PC-3 (cell line): ENCODE results near the gene ARHGAP22. TPM values are rescaled to one million over a fixed set of nuclear protein-coding genes. Genes with fewer than 3 reads are reported as not detected.

Experiments used
- ATAC-seq: fragments of 200-7000 bp; cut with Tn5 transposase; 2 replicates; pipeline ENCODE4 v1.9.1; 2020; ENCODE audit warnings: mild to moderate bottlenecking, moderate library complexity
- BruUV-seq: library from RNA; stranded (reverse); fragments of 400-500 nt; replicated peaks from 2 replicates; lab custom pipeline; 2021; lab: Mats Ljungman, UMichigan
- CTCF ChIA-PET: fragments of 300-600 bp; sonication (Branson Sonifier 250); formaldehyde crosslinking; loops from one replicate; lab custom pipeline; 2022; ENCODE audit warnings: antibody characterized with exemption; lab: Charles Lee
- POLR2A ChIA-PET: fragments of 300-600 bp; sonication (Branson Sonifier 250); formaldehyde crosslinking; loops from one replicate; lab custom pipeline; 2022; ENCODE audit warnings: antibody characterized with exemption; ENCODE audit not compliant: unreplicated experiment; lab: Charles Lee
- DNase-seq: peaks from one replicate; pipeline ENCODE4 v3.0.0-alpha.2; 2015
- H2AFZ ChIP-seq: fragments of 300-600 bp; sonication (generic); 2 replicates; pipeline ENCODE4 v1.6.0; 2016; ENCODE audit warnings: antibody characterized with exemption, low read length
- H3F3A ChIP-seq: fragments of 300-600 bp; sonication (generic); one replicate; pipeline ENCODE4 v1.6.0; 2017; ENCODE audit warnings: antibody characterized with exemption, low read length, control low read depth, mild to moderate bottlenecking; ENCODE audit not compliant: unreplicated experiment
- H3K27ac ChIP-seq: fragments of 300-600 bp; sonication (generic); 2 replicates; pipeline ENCODE4 v1.5.1; 2016; ENCODE audit warnings: mild to moderate bottlenecking, low read length
- H3K27me3 ChIP-seq: fragments of 300-600 bp; sonication (generic); 2 replicates; pipeline ENCODE4 v1.6.1; 2016; ENCODE audit warnings: low read length, mixed read lengths
- H3K36me3 ChIP-seq: fragments of 300-600 bp; sonication (generic); 2 replicates; pipeline ENCODE4 v1.6.1; 2016; ENCODE audit warnings: low read depth, mixed run types, low read length, mixed read lengths
- H3K4me1 ChIP-seq: fragments of 300-600 bp; sonication (generic); 2 replicates; pipeline ENCODE4 v1.5.1; 2016; ENCODE audit warnings: low read length; ENCODE audit not compliant: insufficient read depth
- H3K4me2 ChIP-seq: fragments of 300-600 bp; sonication (generic); 2 replicates; pipeline ENCODE4 v1.6.0; 2016; ENCODE audit warnings: low read length
- H3K4me3 ChIP-seq: fragments of 300-600 bp; sonication (generic); 2 replicates; pipeline ENCODE4 v1.5.1; 2016; ENCODE audit warnings: mild to moderate bottlenecking, low read length, mixed read lengths
- H3K79me2 ChIP-seq: fragments of 300-600 bp; sonication (generic); 2 replicates; pipeline ENCODE4 v1.6.1; 2017; ENCODE audit warnings: low read length, mixed read lengths
- H3K9ac ChIP-seq: fragments of 300-600 bp; sonication (generic); 2 replicates; pipeline ENCODE4 v1.6.0; 2016; ENCODE audit warnings: mild to moderate bottlenecking, low read length
- H3K9me2 ChIP-seq: fragments of 300-600 bp; sonication (generic); replicated peaks from 2 replicates; pipeline ENCODE4 v1.6.1; 2016; ENCODE audit warnings: mixed run types, low read length, mixed read lengths
- H3K9me3 ChIP-seq: fragments of 300-600 bp; sonication (generic); 2 replicates; pipeline ENCODE4 v1.6.1; 2016; ENCODE audit warnings: low read length, mixed read lengths
- H4K20me1 ChIP-seq: fragments of 300-600 bp; sonication (generic); 2 replicates; pipeline ENCODE4 v1.6.1; 2016; ENCODE audit warnings: low read length, mixed read lengths
- CTCF ChIP-seq: fragments of 300-600 bp; sonication (generic); conservative IDR thresholded peaks from 2 replicates; pipeline ENCODE4 v1.5.1; 2017; ENCODE audit warnings: antibody characterized with exemption, low read depth, mild to moderate bottlenecking, low read length
- EZH2 ChIP-seq: fragments of 300-600 bp; sonication (generic); IDR thresholded peaks from one replicate; pipeline ENCODE4 v1.6.1; 2017; ENCODE audit warnings: antibody characterized with exemption, mild to moderate bottlenecking, low read length; ENCODE audit not compliant: unreplicated experiment
- EZH2phosphoT487 ChIP-seq: fragments of 300-600 bp; sonication (generic); IDR thresholded peaks from 2 replicates; pipeline ENCODE4 v1.6.1; 2018; ENCODE audit warnings: mild to moderate bottlenecking, antibody characterized with exemption, low read length, borderline replicate concordance
- intact Hi-C: fragments of 100-400 bp; cut with micrococcal nuclease; formaldehyde crosslinking; loops from 2 replicates; pipeline ENCODE4 v1.9.0; 2023
- total RNA-seq: library from RNA; depleted of rRNA; stranded (reverse); fragments of >200 nt; gene quantifications from 2 replicates; pipeline ENCODE4 v1.2.3, GENCODE V29; 2014

ARHGAP22 gene
- total RNA-seq, 1 experiment from 2014 or later: 12.2 TPM

GRCh38 chr10:48525113-48525512 is 79.8 kb downstream of the ARHGAP22 start:
- Histone ChIP-seq H4K20me1 (no peaks in the 10 kb centered on the region), H3K4me2 (no peak overlapping the region), H2AFZ (no peak overlapping the region), H3K36me3 (no peaks in the 10 kb centered on the region), H3K79me2 (no peaks in the 10 kb centered on the region), H3K9ac (no peak overlapping the region), H3K9me2 (no peaks in the 10 kb centered on the region), H3K4me1 (peaks cover 4% of the 10 kb centered on the region; the same call in 1 of the 2 replicates), H3K27me3 (peaks cover 4% of the 10 kb centered on the region; the same call in 1 of the 2 replicates), H3K27ac (no peak overlapping the region), H3F3A (no peaks in the 10 kb centered on the region), H3K4me3 (no peak overlapping the region), H3K9me3 (no peaks in the 10 kb centered on the region)
- ChIA-PET CTCF (interaction anchor here (0.6 to 1.2 kb wide), 2 partner anchors 54 to 131 kb away, joined by 3 to 16 read pairs; no protein-coding TSS in a partner anchor), POLR2A (no interaction called here)
- intact Hi-C loops: no loop called here
- no TSS peak for BruUV-seq
- TF ChIP-seq EZH2phosphoT487: no peak
- no peak for TF ChIP-seq EZH2
- no peak for TF ChIP-seq CTCF
- DNase-seq: no peak
- ATAC-seq: no peak

DNA sequence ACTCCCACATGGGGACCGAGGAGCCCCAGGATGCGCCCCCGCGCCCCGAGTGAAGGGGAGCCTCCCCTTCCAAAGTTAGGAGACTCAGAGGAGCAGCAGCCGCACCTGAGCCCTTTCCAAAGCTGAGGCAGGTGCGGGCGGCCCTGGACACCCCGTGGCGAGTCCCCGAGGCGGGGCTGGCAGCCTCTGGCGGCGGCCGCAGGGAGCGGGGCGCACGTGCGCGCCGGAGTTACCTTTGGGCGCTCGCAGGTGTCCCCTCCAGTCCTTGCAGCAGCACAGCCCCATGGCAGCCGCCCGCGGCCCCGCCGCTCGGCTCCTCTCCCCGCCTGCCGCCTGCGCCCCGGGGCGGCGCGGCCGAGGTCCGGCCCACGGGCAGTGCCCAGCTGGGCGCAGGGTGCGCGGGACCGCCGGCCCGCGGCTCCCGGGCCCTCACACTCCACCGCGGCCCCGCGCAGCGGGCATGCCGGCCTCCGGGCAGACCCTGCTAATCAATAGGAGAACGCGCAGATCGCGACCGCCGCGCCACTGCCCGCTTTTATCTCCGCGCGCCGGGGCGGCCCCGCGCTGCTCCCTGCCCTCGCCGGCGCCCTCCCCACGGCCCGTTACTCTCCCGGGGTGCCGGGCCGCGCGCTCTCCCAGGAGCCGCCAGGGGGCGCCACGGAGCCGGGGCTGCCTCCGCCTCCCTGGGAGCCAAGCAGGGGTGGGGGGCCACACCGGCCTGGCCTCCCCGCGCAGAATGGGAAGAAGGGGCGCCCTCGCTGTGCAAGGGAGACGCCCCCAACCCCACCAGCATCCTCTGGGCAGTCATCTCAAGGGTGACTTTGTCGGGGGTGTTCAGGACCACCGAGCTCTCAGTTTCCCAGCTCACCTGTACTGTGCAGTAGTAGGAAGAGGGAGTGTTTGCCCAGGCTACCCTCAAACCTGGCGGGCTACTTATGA is 80.8 kb downstream of the ARHGAP22 start:
- intact Hi-C loops: no loop called here

More for the DNA sequence above, 80.8 kb downstream of the ARHGAP22 start:
- Histone ChIP-seq H4K20me1 (no peaks in the 10 kb centered on the region), H3K79me2 (no peaks in the 10 kb centered on the region), H3K4me2 (peak overlapping the region; percentile 99), H3K27ac (no peak overlapping the region), H3K36me3 (no peaks in the 10 kb centered on the region), H2AFZ (peak overlapping the region; percentile 79), H3K9ac (0 out of 2 replicates have a peak overlapping the region, but pooled peaks have one; percentile 2), H3K4me1 (peaks cover 4% of the 10 kb centered on the region; the same call in 1 of the 2 replicates), H3F3A (no peaks in the 10 kb centered on the region), H3K9me3 (no peaks in the 10 kb centered on the region), H3K27me3 (peaks cover 4% of the 10 kb centered on the region; the same call in 1 of the 2 replicates), H3K9me2 (no peaks in the 10 kb centered on the region), H3K4me3 (peak overlapping the region; percentile 72)
- DNase-seq: peak; percentile 37
- POLR2A ChIA-PET: no interaction called here
- TF ChIP-seq EZH2: no peak
- TF ChIP-seq CTCF: peak; percentile 87
- peak; percentile 58 for ATAC-seq
- CTCF ChIA-PET: interaction anchor here (1.2 kb wide), 1 partner anchor 132 kb away, joined by 16 read pairs; no protein-coding TSS in a partner anchor
- no TSS peak for BruUV-seq
